ENCODE measurements around the gene NADK. TPM values are rescaled to one million over a fixed set of nuclear protein-coding genes. Genes with fewer than 3 reads are reported as not detected.

Gene NADK
- total and polyA plus RNA-seq, 2 of the 13 experiments (the other 11 are each of a cell fraction or from before 2014, with no cell fraction given) = 56.6 to 60.1 TPM

DNA sequence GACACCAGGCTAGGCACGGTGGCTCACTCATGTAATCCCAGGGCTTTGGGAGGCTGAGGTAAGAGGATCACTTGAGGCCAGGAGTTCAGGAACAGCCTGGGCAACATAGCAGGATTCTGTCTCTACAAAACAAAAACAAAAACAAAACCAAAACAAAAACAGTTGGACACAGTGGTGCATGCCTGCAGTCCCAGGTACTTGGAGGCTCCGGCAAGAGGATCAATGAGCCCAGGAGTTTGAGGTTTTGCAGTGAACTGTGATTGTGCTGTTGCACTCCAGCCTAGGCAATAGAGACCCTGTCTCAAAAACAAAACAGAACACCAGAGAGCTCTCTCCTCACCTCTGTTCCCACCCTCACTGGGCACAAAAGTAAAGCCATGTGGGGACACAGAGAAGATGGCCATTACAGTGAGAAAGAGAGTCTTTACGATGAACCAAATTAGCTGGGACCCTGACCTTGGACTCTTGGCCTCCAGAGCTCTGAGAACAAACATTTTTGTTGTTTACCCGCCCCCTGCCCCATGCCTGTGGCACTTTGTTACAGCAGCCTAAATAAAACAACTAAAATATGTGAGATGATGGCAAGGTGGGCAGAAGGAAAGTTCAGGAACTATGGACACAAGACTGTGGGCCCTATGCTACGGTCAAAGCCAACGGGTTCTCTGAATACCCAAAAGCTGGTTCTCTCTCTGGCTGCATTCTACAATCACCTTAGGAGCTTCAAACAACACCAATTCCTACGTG is 9.8 kb downstream of the NADK start (continued):
- no peak for TF ChIP-seq SMARCC2 (IDR thresholded peaks at IDR 0.05)
- peak; percentile 56; the same call in 1 of the 2 replicates for TF ChIP-seq NR2F2 (IDR thresholded peaks at IDR 0.05; ENCODE audit: borderline replicate concordance, low read depth)
- no peak; the same call in 1 of the 2 replicates for TF ChIP-seq ZNF501 (CRISPR knock-in tag; IDR thresholded peaks at IDR 0.05)
- TF ChIP-seq, protein P1, sequence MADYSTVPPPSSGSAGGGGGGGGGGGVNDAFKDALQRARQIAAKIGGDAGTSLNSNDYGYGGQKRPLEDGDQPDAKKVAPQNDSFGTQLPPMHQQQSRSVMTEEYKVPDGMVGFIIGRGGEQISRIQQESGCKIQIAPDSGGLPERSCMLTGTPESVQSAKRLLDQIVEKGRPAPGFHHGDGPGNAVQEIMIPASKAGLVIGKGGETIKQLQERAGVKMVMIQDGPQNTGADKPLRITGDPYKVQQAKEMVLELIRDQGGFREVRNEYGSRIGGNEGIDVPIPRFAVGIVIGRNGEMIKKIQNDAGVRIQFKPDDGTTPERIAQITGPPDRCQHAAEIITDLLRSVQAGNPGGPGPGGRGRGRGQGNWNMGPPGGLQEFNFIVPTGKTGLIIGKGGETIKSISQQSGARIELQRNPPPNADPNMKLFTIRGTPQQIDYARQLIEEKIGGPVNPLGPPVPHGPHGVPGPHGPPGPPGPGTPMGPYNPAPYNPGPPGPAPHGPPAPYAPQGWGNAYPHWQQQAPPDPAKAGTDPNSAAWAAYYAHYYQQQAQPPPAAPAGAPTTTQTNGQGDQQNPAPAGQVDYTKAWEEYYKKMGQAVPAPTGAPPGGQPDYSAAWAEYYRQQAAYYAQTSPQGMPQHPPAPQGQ (CRISPR knock-in tag; IDR thresholded peaks at IDR 0.05; ENCODE audit: borderline replicate concordance) = no peak
- TF ChIP-seq EZH2 (conservative IDR thresholded peaks at IDR 0.05; ENCODE audit: low read depth, low read length) = no peak
- peak; percentile 19; the same call in 1 of the 2 replicates for TF ChIP-seq GATAD1 (CRISPR knock-in tag; IDR thresholded peaks at IDR 0.05)
- no peak for TF ChIP-seq ZNF260 (CRISPR knock-in tag; IDR thresholded peaks at IDR 0.05; ENCODE audit: borderline replicate concordance, low read depth)
- TF ChIP-seq ZNF12 (CRISPR knock-in tag; IDR thresholded peaks at IDR 0.05) = peak; percentile 80
- TF ChIP-seq ZSCAN22 (CRISPR knock-in tag; IDR thresholded peaks at IDR 0.05) = no peak
- TF ChIP-seq, protein P2, sequence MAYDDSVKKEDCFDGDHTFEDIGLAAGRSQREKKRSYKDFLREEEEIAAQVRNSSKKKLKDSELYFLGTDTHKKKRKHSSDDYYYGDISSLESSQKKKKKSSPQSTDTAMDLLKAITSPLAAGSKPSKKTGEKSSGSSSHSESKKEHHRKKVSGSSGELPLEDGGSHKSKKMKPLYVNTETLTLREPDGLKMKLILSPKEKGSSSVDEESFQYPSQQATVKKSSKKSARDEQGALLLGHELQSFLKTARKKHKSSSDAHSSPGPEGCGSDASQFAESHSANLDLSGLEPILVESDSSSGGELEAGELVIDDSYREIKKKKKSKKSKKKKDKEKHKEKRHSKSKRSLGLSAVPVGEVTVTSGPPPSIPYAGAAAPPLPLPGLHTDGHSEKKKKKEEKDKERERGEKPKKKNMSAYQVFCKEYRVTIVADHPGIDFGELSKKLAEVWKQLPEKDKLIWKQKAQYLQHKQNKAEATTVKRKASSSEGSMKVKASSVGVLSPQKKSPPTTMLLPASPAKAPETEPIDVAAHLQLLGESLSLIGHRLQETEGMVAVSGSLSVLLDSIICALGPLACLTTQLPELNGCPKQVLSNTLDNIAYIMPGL (CRISPR knock-in tag; IDR thresholded peaks at IDR 0.05; ENCODE audit: borderline replicate concordance in 1 of 2, low read depth in 1 of 2) = peak in 1 of 2 experiments; percentile 19; a peak in 1 of 4 replicates
- no peak for TF ChIP-seq RCOR2 (CRISPR knock-in tag; IDR thresholded peaks at IDR 0.05)
- no peak for TF ChIP-seq MED8 (CRISPR knock-in tag; IDR thresholded peaks at IDR 0.05; ENCODE audit: insufficient replicate concordance)
- TF ChIP-seq SRY (CRISPR knock-in tag; IDR thresholded peaks at IDR 0.05) = no peak
- no peak for TF ChIP-seq JUNB (CRISPR knock-in tag; IDR thresholded peaks at IDR 0.05; ENCODE audit: borderline replicate concordance)
- no peak for TF ChIP-seq FOXA1 (IDR thresholded peaks at IDR 0.05)
- TF ChIP-seq FOXA1 (CRISPR knock-in tag; IDR thresholded peaks at IDR 0.05) = peak; percentile 64
- TF ChIP-seq, protein P3, sequence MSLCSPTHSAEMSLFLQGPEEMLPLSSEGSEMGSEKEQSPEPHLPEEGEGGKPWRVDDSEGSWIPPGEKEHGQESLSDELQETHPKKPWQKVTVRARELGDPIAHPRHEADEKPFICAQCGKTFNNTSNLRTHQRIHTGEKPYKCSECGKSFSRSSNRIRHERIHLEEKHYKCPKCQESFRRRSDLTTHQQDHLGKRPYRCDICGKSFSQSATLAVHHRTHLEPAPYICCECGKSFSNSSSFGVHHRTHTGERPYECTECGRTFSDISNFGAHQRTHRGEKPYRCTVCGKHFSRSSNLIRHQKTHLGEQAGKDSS (CRISPR knock-in tag; IDR thresholded peaks at IDR 0.05; ENCODE audit: borderline replicate concordance, low read depth) = no peak
- no peak for TF ChIP-seq ELF3 (CRISPR knock-in tag; IDR thresholded peaks at IDR 0.05)
- TF ChIP-seq ZNF10 (CRISPR knock-in tag; IDR thresholded peaks at IDR 0.05; ENCODE audit: borderline replicate concordance, low read depth) = no peak

All from HepG2 (cell line).